B cell (primary cell): ENCODE data around the gene MRRF.

Experiments
- EZH2 ChIP-seq: IDR thresholded peaks from 2 replicates; pipeline ENCODE4 v1.6.1; 2012; ENCODE audit warnings: borderline replicate concordance, low read depth, mild to moderate bottlenecking, moderate library complexity, low read length; ENCODE audit not compliant: insufficient read depth, poor library complexity, severe bottlenecking
- TF ChIP-seq, protein P1 (sequence below): fragments of 200-600 bp; IDR thresholded peaks from one replicate; pipeline ENCODE4 v1.8.0; 2022; ENCODE audit warnings: antibody characterized with exemption, mild to moderate bottlenecking

DNA sequence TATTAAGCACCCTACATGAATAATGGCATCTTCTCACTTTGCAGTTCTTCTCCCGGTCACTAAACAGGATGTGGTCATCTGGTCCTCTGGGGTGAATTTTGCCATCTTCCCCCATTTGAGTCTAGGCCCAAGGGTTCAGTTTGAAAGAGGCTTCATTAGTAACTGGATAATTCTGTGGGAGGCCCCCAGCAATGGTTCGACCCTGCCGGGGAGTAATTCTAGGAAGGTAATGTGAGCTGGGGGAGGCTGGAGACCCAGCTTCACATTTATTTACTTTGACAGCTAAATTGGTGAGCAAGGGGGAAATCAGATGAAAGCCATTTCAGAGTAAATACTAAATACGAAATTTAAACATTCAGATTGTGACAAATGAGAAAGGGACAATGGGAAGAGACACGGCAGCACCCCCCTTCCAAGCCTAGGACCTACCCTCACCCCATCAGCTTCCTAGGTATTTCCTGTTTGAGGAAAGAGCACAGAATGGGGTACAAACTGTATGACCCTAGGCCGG is 31.8 kb upstream of the MRRF start:
- TF ChIP-seq, protein P1, sequence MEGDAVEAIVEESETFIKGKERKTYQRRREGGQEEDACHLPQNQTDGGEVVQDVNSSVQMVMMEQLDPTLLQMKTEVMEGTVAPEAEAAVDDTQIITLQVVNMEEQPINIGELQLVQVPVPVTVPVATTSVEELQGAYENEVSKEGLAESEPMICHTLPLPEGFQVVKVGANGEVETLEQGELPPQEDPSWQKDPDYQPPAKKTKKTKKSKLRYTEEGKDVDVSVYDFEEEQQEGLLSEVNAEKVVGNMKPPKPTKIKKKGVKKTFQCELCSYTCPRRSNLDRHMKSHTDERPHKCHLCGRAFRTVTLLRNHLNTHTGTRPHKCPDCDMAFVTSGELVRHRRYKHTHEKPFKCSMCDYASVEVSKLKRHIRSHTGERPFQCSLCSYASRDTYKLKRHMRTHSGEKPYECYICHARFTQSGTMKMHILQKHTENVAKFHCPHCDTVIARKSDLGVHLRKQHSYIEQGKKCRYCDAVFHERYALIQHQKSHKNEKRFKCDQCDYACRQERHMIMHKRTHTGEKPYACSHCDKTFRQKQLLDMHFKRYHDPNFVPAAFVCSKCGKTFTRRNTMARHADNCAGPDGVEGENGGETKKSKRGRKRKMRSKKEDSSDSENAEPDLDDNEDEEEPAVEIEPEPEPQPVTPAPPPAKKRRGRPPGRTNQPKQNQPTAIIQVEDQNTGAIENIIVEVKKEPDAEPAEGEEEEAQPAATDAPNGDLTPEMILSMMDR: no peak
- no peak for TF ChIP-seq EZH2
